ENCODE results near the gene SPTBN2. TPM values are rescaled to one million over a fixed set of nuclear protein-coding genes. Genes with fewer than 3 reads are reported as not detected.

SPTBN2 gene
- total RNA-seq, 1 experiment from 2014 or later: 40.7 TPM

GRCh38 chr11:66705587-66706335, 23.3 kb downstream of the SPTBN2 start:
- H3K36me3 Mint-ChIP-seq: peaks cover 37% of the 10 kb centered on the region
- DNase-seq (ENCODE audit: low spot score) (no peak), ATAC-seq (no peak)
- TF ChIP-seq NFATC4 (CRISPR knock-in tag; IDR thresholded peaks at IDR 0.05): no peak
- H3K27ac Mint-ChIP-seq: peak overlapping the region; percentile 77
- H3K4me3 Mint-ChIP-seq: no peak overlapping the region
- H3K4me1 Mint-ChIP-seq: no peaks in the 10 kb centered on the region
- no peaks in the 10 kb centered on the region for H3K9me3 Mint-ChIP-seq
- ChIA-PET CTCF (interaction anchor here (0.5 to 0.8 kb wide), 3 partner anchors 27 to 185 kb away, joined by 3 to 4 read pairs (median 3); no protein-coding TSS in a partner anchor), POLR2A (no interaction called here)
- H3K27me3 Mint-ChIP-seq (ENCODE audit: low read depth): no peaks in the 10 kb centered on the region

- TF ChIP-seq GRHL2 (CRISPR knock-in tag; IDR thresholded peaks at IDR 0.05; ENCODE audit: insufficient replicate concordance, severe bottlenecking): no peak
- no peak for TF ChIP-seq IRF1 (CRISPR knock-in tag; IDR thresholded peaks at IDR 0.05)
- no peak for TF ChIP-seq IRF2 (CRISPR knock-in tag; IDR thresholded peaks at IDR 0.05; ENCODE audit: borderline replicate concordance, low read depth)
- Mint-ChIP-seq H3K9me3 (no peaks in the 10 kb centered on the region), H3K36me3 (peaks cover 37% of the 10 kb centered on the region), H3K27me3 (ENCODE audit: low read depth) (no peaks in the 10 kb centered on the region), H3K4me3 (no peak overlapping the region), H3K4me1 (no peaks in the 10 kb centered on the region), H3K27ac (no peak overlapping the region)
- DNase-seq (ENCODE audit: low spot score) (no peak), ATAC-seq (no peak)
- CTCF ChIA-PET: interaction anchor here (0.8 kb wide), 1 partner anchor 129 kb away, joined by 3 read pairs; no protein-coding TSS in a partner anchor
- POLR2A ChIA-PET: no interaction called here
Observed at GRCh38 chr11:66704659-66705360, 24.2 kb downstream of the SPTBN2 start.

GRCh38 chr11:66701432-66702240, 27.4 kb downstream of the SPTBN2 start:
- Mint-ChIP-seq H3K36me3 (peaks cover 28% of the 10 kb centered on the region), H3K9me3 (no peaks in the 10 kb centered on the region), H3K27me3 (ENCODE audit: low read depth) (no peaks in the 10 kb centered on the region), H3K27ac (no peak overlapping the region), H3K4me3 (no peak overlapping the region), H3K4me1 (no peaks in the 10 kb centered on the region)
- CTCF ChIA-PET: no interaction called here
- TF ChIP-seq MAX (CRISPR knock-in tag; IDR thresholded peaks at IDR 0.05) (no peak), E2F4 (CRISPR knock-in tag; IDR thresholded peaks at IDR 0.05; ENCODE audit: borderline replicate concordance, low read depth) (no peak), ZNF317 (CRISPR knock-in tag; IDR thresholded peaks at IDR 0.05; ENCODE audit: borderline replicate concordance, low read depth) (no peak), ZNF219 (CRISPR knock-in tag; IDR thresholded peaks at IDR 0.05; ENCODE audit: borderline replicate concordance) (no peak), ZSCAN18 (CRISPR knock-in tag; IDR thresholded peaks at IDR 0.05) (no peak), STAT6 (CRISPR knock-in tag; conservative IDR thresholded peaks at IDR 0.05; ENCODE audit: low read depth) (no peak), RORB (CRISPR knock-in tag; IDR thresholded peaks at IDR 0.05) (no peak), TEAD4 (CRISPR knock-in tag; IDR thresholded peaks at IDR 0.05) (no peak), SP1 (CRISPR knock-in tag; conservative IDR thresholded peaks at IDR 0.05) (no peak), NR3C1 (CRISPR knock-in tag; conservative IDR thresholded peaks at IDR 0.05; ENCODE audit: low read depth) (no peak), ZNF232 (CRISPR knock-in tag; IDR thresholded peaks at IDR 0.05) (no peak), PREB (CRISPR knock-in tag; IDR thresholded peaks at IDR 0.05; ENCODE audit: borderline replicate concordance) (no peak), ZNF416 (CRISPR knock-in tag; IDR thresholded peaks at IDR 0.05) (no peak), NR1H2 (CRISPR knock-in tag; IDR thresholded peaks at IDR 0.05) (no peak), USF2 (CRISPR knock-in tag; IDR thresholded peaks at IDR 0.05) (no peak), GRHL2 (CRISPR knock-in tag; IDR thresholded peaks at IDR 0.05; ENCODE audit: insufficient replicate concordance, severe bottlenecking) (no peak), ZNF121 (CRISPR knock-in tag; IDR thresholded peaks at IDR 0.05) (no peak)
- POLR2A ChIA-PET: interaction anchor here (0.6 kb wide), 1 partner anchor 1235 kb away, joined by 3 read pairs; no protein-coding TSS in a partner anchor
- ATAC-seq (no peak), DNase-seq (ENCODE audit: low spot score) (no peak)

Measured in WTC11 (cell line).